GM18520 (cell line): ENCODE measurements around the gene FES.
"Not testable (repeated sequence)": the region's sequence is repeated elsewhere in the genome, so short reads cannot be mapped to it uniquely, and the experiment has no call there.

Experiments
- ATAC-seq: cut with Tn5 transposase; IDR thresholded peaks from one replicate; pipeline ENCODE4 v1.9.1; 2021; ENCODE audit not compliant: unreplicated experiment

FES gene

GRCh38 chr15:90907838-90908507, 23.7 kb downstream of the FES start:
- ATAC-seq = no peak

GRCh38 chr15:90909449-90909848, 25.1 kb downstream of the FES start:
- ATAC-seq = not testable (repeated sequence)

GRCh38 chr15:90909976-90910375, 25.7 kb downstream of the FES start:
- ATAC-seq = no peak

- ATAC-seq = no peak
Observed at GRCh38 chr15:90910441-90911301, 26.4 kb downstream of the FES start.

- no peak for ATAC-seq
Observed at GRCh38 chr15:90911302-90911623, 27.0 kb downstream of the FES start.

- ATAC-seq = no peak
Observed at GRCh38 chr15:90911906-90912769, 27.8 kb downstream of the FES start.

GRCh38 chr15:90912770-90913075, 28.4 kb downstream of the FES start:
- no peak for ATAC-seq

GRCh38 chr15:90913398-90913944, 29.2 kb downstream of the FES start:
- ATAC-seq = no peak

- ATAC-seq = no peak
Observed at GRCh38 chr15:90914305-90915080, 30.2 kb downstream of the FES start.

- ATAC-seq = no peak
Observed at GRCh38 chr15:90915216-90915807, 31.0 kb downstream of the FES start.

- no peak for ATAC-seq
Observed at GRCh38 chr15:90915808-90916440, 31.6 kb downstream of the FES start.

GRCh38 chr15:90916461-90916860, 32.2 kb downstream of the FES start:
- no peak for ATAC-seq

GRCh38 chr15:90917569-90917968, 33.3 kb downstream of the FES start:
- no peak for ATAC-seq

GRCh38 chr15:90918034-90918788, 33.9 kb downstream of the FES start:
- ATAC-seq = no peak

- ATAC-seq = no peak
Observed at GRCh38 chr15:90918835-90919234, 34.5 kb downstream of the FES start.

GRCh38 chr15:90921887-90922286, 37.6 kb downstream of the FES start:
- ATAC-seq = no peak

GRCh38 chr15:90922712-90923322, 38.5 kb downstream of the FES start:
- ATAC-seq = peak; percentile 91

- ATAC-seq = peak; percentile 57
Observed at GRCh38 chr15:90924375-90924774, 40.1 kb downstream of the FES start.

- not testable (repeated sequence) for ATAC-seq
Observed at GRCh38 chr15:90926766-90927165, 42.5 kb downstream of the FES start.
